GM19351 (cell line): ENCODE data around the gene TAF13.
"Not testable (repeated sequence)": the region's sequence is repeated elsewhere in the genome, so short reads cannot be mapped to it uniquely, and the experiment has no call there.

Source experiments
- ATAC-seq: cut with Tn5 transposase; IDR thresholded peaks from one replicate; pipeline ENCODE4 v1.9.1; 2021; ENCODE audit warnings: mild to moderate bottlenecking, moderate library complexity; ENCODE audit not compliant: unreplicated experiment

The TAF13 gene

GRCh38 chr1:109048335-109048734 lies 27.5 kb downstream of the TAF13 start:
- ATAC-seq: no peak

GRCh38 chr1:109047339-109047738 lies 28.5 kb downstream of the TAF13 start:
- ATAC-seq: no peak

- no peak for ATAC-seq
These were observed 29.1 kb downstream of the TAF13 start for GRCh38 chr1:109046671-109047070.

GRCh38 chr1:109045595-109045994 lies 30.2 kb downstream of the TAF13 start:
- ATAC-seq: no peak

DNA sequence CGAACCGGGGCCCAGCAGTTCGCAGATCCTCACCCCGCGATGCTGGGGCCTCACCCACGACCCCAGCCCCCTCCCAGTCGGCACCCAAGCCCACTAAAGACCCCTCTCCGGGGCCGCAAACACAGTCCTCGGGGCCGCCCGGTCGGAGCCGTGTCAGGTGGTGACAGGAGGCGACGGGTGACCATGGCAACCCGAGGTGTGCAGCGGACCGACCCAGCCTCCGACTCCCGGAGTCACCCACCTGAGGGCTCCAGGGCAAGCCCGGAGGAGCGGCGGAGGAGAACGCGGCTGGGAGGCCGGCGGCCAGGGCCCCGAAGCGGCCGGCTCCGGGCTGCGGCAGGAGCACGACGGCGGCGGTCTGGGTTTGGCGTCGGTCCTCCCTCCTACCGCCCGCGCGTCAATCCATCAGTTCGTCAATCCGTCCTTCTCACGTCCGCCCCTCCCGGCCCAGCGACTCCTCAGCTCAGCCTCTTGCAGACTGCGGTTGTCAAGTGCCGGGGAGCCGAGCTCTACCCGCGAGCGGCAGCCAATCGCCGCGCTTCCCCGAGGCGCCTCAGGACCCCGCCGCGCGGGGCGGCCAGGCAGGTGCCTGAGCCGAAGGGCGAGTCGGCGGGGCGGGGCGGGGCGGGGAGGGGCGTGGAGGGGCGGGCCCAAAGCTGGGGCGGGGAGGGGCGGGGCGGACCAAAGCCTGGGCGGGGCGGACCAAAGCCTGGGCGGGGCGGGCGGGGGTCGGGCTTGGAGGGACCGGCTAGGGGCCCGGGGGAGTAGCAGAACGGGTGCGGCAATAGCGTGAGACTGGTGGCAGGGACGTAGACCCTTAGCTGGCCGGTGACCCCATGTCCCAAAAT lies 34.0 kb downstream of the TAF13 start, which contains the start of gene WDR47:
WDR47 (minus strand) TSS at position 482 of the 848 bp plus-strand sequence. CDS start 18,590 bp downstream, outside the sequence.
- peak; percentile 95 for ATAC-seq

DNA sequence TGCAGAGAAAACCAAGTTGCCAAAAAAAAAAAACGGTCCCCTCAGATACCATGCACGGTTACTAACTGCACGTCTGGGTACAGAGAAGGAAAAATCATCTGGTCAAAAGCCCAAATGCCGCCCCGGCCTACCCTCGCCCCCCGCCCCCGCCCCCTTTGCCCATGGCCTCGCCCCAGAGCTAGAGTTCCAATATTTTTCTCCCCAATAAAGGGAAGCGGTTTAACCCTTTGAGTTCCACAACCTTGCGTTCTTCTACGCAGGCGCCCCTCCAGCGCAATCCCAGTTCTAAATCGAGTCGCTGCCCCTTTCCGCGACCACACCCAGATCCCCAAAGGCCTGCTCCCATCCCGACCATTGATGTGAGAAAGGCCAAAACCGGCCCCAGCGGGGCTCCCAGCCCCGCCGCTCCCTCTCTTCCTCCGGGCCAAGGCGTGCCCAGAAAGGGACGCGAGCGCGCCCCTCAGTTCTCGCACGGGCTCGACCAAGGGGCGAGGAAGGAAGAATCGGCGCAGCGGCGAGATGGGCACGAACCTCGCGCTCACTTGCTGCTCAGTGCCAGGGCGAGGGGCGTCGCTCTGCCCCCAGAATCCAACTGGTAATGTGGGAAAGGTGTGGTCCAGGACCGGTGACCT lies 34.7 kb downstream of the TAF13 start:
- ATAC-seq: peak; percentile 27

DNA sequence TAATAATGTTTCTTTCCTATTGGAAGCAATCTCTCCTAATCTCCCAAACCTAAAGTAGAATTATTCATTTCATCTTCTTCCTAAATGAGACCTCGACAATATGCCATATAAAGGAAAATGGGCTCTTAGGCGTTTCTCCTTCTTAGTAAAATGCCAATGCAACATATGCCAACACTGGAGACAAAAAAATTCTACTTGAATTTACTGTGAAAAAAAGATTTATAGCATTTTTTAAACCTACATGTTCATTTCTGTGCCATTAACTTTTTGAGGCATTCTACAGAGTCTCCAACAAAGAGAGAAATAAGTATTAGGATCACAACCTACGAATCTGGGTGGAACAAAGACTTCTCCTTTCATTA lies 35.2 kb downstream of the TAF13 start:
- ATAC-seq: no peak

GRCh38 chr1:109034382-109034781 lies 41.4 kb downstream of the TAF13 start:
- no peak for ATAC-seq

GRCh38 chr1:109029493-109029892 lies 46.3 kb downstream of the TAF13 start:
- ATAC-seq: not testable (repeated sequence)

DNA sequence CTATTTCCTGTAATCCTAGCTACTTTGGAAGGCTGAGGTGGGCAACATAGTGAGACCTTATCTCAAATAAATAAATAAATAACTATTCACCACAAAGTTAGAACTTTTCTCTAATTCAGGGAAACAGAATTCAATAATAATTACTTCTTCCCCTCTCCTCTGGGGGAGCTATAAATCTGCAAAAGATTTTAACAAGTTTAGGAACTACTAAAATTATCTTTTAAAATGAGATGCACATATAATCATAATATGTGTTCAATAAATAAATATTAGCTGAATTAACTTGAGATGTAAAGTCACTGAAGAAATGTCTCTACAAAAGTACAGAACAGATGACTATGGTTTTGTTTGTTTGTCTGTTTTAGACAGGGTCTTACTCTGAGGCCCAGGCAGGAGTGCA lies 48.0 kb downstream of the TAF13 start:
- ATAC-seq: no peak

DNA sequence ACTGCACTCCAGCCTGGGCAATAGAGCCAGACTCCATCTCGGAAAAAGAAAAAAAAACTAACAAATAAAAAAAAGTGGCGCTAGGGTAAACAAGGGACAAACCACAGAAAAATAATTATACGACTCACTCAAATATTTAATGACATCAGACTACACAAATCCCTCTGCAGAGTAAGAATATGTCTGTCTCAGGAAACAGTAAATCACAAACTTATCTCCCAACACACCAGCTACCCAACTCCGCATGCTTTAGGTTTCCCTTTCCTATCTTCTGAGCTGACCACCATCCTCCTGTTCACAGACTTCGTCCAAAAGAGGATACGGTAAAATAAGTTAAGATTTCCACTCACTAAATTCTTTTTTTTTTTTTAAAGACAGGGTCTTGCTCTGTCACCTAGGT lies 50.1 kb downstream of the TAF13 start:
- ATAC-seq: no peak

GRCh38 chr1:109024646-109025045 lies 51.2 kb downstream of the TAF13 start:
- ATAC-seq: no peak

GRCh38 chr1:109020693-109021257 lies 55.0 kb downstream of the TAF13 start:
- ATAC-seq: no peak

DNA sequence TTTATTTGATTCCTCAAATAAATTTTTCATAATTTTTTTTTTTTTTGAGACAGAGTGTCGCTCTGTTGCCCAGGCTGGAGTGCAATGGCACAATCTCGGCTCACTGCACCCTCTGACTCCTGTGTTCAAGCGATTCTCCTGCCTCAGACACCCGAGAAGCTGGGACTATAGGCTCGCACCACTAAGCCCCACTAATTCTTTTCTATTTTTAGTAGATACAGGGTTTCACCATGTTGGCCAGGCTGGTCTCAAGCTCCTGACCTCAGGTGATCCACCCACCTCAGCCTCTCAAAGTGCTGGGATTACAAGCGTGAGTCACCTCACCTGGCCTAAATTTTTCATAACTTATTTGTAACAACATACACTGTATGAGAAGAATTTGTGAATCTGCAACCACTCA lies 58.1 kb downstream of the TAF13 start:
- not testable (repeated sequence) for ATAC-seq

- ATAC-seq: no peak
These were observed 58.7 kb downstream of the TAF13 start for GRCh38 chr1:109017134-109017533.
